Stimulated activated CD4-positive, alpha-beta T cell treated with anti-CD3 and anti-CD28 coated beads, Interleukin-2, amount 100 ng/mL, for 4 hours (primary cell): ENCODE measurements around the gene SKI.
"Not testable (repeated sequence)": the region's sequence is repeated elsewhere in the genome, so short reads cannot be mapped to it uniquely, and the experiment has no call there.

ENCODE experiments used
- DNase-seq: peaks from one replicate; pipeline ENCODE4 v3.0.0-alpha.2; 2020; ENCODE audit warnings: low read depth

SKI gene

DNA sequence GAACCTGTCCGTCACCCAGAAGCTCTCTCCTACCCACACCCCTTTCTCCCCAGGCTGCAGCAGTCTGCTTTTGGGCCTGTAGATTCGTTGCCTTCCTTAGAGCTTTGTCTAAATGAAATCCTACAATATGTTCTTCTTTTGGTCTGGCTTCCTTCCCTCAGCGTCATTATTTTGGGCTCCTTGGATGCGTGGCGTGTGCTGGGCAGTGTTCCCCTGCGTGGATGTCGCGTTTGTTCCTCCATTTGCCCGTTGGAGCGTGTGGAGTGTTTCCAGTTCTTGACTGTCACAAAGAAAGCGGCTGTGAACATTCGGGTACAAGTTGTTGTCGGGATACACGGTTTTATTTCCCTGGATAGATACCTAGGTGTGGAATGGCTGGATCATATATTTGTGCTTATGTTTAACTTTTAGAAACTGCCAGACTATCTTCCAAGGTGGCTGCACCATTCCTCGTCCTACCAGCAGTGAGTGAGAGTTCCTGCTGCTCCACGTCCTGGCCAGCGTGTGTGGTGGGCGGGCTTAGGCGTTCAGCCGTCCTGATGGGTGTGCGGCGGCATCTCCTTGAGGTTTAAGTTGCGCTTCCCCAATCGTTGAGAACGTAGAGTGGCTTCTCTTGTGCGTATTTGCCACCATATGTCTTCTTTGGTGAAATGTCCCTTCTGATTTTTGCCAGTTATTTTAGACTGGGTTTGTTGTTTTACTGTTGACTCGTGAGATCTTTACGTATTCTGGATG, 31.7 kb downstream of the SKI start:
- DNase-seq = no peak

DNA sequence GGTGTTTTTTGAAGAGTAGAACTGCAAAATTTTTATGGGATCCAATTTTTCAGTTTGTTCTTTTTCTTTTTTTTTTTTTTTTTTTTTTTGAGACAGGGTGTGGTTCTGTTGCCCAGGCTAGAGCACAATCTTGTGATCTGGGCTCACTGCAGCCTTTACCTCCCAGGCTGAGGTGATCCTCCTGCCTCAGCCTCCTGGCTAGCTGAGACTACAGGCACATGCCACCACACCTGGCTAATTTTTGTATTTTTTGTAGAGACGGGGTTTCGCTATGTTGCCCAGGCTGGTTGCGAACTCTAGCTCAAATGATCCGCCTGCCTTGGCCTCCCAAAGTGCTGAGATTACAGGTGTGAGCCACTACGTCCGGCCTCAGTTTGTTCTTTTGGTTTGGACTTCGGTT, 32.4 kb downstream of the SKI start:
- not testable (repeated sequence) for DNase-seq

DNA sequence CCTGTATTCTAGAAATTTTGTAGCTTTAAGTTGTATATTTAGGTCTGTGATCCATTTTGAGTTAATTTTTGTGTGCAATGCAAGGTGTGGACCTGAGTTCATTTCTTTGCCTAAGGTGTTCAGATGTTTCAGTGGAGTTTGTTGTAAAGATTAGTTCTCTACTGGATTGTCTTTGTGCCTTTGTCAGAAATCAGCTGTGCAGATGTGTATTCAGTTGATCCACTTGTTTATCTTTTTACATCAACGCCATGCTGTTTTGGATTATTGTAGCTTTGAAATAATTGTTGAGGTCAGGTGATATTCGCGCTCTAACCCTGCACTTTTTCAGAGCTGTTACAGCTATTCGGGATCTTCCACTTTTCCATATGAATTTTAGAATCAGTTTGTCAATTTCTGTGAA, 32.8 kb downstream of the SKI start:
- DNase-seq = no peak

DNA sequence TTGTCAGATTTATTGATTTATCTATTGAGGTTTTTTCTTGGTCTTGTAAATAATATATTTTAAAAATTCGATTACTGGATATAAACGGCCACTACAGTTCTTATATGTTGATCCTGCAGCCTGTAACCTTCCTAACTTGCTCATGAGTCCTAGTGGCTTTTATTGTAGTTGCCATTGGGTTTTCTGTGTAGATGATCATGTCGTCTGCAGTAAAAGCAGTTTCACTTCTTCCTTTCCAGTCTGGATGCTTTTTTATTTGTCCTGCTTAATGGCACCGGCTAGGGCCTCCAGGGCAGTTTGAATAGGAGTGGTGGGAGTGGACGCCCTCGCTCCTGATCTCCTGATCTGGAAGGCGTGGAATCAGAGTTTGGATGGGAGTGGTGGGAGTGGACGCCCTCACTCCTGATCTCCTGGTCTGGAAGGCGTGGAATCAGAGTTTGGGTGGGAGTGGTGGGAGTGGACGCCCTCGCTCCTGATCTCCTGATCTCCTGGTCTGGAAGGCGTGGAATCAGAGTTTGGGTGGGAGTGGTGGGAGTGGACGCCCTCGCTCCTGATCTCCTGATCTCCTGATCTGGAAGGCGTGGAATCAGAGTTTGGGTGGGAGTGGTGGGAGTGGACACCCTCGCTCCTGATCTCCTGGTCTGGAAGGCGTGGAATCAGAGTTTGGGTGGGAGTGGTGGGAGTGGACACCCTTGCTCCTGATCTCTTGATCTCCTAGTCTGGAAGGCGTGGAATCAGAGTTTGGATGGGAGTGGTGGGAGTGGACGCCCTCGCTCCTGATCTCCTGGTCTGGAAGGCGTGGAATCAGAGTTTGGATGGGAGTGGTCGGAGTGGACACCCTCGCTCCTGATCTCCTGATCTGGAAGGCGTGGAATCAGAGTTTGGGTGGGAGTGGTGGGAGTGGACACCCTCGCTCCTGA, 33.6 kb downstream of the SKI start:
- not testable (repeated sequence) for DNase-seq

DNA sequence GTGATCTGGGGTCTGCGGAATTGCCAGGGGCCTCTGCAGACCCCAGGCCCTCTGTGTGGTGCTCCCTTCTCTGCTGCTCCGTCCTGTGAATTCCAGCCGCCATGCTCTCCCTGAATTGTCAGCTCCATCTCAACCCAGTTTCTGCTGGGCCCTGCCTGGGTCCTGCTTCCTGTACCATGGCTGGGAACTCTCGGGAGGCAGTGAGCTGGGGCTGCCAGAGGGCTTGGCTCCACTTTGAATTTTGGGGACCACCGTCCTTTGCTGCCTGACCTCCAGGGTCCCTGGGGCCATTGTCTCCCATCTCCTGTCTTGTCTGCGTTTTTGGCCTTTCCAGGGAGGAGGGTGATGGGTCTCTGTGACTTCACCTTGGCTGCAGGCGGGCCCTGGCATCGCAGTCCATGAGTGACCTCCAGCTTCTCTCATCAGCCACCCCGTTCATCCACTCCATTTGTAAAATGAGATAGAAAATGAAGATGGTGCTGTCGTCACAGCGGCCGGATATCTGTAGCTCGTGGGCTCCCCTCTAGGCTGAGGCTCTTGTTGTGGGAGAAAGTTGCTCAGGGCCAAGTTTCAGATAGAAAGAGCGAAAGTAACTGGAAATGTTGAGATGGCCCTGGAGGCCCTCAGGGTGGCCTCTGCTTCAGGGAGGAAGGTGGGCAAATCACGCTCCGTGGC, 38.3 kb downstream of the SKI start:
- DNase-seq = no peak

DNA sequence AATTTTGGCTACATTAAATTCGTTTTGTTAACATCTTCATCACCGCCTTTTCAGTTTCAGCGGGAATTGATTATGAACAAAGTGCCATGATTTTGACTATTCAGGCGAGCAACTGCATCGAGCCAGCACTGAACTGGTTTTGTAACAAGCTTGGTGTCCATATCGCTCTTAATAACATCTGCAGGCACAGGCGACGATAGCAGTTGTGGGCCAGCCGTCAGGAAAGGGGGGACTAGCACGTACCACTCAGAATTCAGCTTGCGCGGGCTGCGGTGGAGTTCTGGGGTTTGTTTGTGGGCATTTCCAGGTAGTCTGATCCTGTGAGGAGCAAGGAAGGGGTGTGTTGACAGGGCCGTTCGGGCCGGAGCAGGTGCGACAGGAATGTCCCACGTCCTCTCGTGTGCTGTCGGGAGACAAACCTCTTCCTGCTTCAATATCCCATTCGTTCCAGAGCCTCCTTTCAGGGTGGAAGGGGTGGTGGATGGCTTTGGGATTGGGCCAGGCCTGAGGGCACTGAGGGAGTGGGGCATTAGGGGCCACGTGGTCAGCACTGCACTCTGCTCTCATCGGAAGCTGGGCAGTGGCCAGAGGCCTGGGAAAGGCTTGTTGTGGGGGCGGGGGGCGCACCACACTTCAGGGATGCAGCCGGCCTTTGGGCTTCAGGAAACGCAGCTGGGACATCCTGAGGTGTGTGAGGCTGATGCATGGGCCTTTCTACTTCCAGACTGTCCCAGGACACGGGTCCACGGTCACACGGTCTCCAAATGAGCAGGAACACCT, 39.1 kb downstream of the SKI start:
- no peak for DNase-seq

DNA sequence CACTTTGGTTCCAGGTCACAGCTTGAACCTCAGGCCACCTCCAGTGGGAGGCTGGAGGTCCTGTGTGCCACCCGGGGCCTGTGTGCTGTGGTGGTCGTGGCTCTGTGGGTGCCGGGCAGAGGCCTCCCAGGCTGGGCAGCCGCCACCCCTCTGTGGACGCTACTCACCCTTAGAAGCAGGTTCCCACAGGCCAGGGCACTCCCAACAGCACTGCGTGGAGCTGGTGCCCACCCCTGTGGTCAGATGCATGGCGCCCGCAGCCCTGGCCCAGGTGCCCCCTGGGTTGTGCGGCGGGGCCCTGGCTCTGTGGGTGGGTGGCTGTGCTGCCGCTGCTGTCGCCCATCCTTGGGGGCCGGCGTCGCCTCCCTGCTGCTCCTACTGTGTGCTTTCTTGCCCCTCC, 39.7 kb downstream of the SKI start:
- no peak for DNase-seq

DNA sequence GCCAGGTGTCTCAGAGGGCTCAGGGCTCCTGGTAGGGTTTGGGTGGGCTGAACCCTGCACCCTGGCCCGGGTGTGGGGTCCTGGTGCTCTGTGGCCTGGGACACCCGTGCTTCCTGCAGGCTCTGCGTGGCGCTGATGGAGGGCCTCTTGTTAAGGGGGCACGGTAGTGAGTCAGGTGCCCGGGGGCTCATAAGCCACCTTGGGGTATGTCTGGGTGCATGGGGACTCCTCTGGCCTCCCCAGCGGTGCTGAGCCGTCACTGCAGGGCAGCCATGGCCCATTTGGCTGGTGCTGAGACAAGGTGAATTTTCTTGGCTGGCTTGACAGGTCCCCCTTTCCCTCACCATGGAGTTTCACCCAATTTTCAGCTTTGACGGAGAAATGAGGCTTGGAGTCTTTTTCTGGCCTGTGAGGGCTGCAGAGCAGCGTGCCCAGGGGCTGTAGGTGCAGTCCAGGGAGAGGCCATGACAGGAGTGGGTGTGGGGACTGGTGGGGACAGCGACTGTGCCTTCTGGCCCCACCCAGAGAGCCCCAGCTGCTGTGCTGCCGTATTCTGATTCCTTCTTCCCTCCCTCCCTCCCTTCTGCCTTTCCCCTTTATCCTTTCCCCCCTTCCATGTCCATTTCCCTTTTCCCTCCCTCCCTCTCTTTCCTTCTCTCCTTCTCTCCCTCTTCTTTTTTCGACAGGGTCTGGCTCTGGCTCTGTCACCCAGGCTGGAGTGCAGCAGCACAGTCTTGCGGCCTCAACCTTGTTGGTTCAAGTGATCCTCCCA, 40.4 kb downstream of the SKI start:
- DNase-seq = no peak

DNA sequence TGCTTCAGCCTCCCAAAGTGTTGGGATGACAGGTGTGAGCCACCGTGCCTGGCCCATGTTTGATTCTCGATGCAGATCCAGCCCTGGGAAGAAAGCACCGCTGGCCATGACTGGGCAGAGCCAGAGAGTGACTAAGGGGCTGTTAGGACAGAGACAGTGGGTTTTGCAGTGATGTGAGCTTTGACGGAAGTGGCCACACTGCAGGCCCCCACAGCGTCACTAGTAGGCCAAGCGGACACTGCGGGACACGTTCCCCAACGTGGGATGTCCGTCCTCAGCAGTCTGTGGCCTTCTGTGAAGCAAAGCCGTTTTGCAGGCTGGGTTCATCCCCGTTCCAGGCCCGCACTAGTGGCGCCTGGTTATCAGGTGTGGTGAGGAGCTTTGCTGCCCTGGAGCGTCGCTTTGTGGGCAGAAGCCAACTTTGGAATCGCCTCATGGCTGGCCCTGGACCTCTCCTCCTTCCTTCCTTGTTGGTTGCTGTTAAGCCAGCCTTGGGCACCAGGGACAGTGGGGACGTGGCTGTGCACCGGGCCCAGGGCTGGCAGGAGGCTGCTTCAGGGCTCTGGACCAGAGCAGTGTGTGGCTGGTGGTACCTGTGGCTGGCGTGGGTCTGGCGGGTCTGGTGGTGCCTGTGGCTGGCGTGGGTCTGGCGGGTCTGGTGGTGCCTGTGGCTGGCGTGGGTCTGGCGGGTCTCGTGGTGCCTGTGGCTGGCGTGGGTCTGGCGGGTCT, 41.2 kb downstream of the SKI start:
- no peak for DNase-seq

DNA sequence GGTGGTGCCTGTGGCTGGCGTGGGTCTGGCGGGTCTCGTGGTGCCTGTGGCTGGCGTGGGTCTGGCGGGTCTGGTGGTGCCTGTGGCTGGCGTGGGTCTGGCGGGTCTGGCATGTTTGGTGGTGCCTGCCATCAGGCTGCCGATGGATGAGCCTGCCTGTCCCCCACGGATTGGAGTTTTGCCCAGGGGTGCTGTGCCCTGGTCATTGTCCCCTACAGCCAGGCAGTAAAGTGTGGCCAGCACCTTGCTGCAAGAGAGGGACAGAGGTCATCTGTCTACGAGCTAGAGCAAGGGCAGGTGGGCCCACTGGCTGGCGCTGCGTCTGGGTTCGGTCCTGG, 41.8 kb downstream of the SKI start:
- no peak for DNase-seq

DNA sequence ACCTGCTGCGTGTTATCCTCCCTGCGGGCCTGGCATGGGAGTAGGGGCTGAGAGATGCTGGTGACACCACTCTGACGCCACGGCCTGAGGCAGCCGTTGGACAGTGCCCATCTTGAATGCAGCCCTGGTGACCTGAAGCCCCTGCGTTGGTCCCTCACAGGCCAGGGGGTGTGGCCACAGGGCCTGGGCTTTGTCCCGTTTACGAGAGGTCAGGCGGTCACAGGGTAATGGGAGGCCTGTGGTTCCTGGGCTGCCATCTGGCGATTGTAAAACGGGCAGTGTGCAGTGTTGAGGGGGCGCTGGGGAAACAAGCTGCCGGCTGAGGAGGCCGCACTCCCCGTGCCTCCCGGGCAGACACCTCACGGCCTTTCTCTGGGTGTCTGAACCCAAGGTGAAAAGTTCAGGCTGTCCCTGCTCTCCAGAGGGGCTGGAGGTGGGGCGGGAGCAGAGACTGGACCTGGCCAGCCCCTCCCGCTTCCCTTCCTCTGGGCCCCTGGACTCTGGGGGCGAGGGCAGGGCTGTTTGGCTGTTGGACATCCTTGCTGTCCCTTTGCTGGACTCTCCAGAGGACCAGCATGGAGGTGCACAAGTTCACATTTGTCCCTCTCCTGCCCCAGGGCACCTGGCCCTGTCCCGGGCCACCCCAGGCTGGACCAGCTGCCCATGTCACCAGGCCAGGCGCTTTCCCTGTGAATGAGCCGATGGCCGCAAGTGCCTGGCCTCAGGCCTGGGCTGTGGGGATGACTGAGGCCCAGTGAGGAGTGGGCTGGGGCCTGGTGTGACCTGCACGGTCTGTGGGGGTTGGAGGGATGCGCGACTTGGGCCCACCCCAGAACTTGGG, 42.4 kb downstream of the SKI start:
- DNase-seq = no peak

DNA sequence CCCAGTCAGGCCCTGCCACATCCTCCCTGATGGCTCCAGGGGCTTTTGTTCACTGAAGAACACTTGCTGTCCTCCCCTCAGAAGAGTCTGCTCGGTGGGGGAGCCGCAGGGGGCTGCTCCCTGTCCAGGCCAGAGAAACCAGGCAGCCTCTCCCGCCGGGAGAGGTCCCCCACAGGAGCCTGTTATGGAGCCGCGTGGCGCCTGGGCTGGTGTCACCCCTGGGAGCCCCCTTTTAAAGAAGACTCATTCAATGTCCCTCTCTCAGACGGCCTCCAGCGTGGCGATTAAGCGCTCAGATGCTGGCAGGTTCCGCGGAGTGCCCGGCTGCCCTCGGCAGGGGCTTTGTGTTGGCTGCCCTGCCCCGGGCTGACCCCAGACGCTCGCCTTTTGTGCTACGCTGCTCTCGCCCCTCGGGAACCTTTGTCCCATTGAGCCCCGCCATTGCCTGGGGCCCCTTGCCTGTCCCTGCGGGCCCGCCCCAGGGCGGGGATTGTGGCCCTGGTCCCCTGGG, 43.1 kb downstream of the SKI start:
- no peak for DNase-seq

DNA sequence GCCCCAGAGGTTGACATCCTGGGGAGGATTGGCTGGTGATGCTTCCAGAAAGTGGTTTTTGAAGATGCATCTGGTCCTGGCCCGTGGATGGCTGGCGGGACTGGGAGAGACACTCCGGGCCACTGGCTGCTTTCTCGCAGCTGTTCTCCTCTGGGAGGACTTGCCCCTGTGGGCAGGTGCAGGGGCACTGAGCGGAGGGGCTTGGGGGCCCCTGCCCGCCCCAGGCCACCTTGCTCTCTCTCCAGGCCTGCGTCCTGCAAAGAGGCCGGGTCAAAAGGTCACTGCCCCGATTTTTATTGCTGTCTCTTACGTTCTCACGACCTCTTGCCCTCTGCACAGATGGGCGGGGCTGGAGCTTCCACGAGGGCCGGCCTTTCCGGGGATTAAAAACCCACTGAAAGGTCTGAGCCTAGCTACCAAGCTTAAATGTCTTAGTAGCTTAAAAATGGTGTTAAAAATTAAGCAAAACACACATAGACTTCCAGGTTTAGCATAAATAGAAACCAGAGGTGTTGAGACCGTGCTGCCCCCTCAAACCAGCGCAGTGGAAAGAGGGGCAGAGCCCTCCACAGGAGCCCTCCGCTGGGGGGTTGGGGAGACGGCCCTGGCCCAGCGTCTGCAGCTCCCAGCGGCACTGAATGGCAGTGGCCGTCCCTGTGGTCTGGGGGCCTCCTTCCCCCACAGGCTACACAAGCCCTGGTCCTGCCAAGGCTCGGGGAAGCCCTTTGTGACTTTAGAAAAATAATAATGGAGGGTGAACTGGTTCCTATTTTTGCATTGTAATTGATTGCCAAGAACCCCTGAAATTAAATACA, 43.9 kb downstream of the SKI start:
- no peak for DNase-seq

DNA sequence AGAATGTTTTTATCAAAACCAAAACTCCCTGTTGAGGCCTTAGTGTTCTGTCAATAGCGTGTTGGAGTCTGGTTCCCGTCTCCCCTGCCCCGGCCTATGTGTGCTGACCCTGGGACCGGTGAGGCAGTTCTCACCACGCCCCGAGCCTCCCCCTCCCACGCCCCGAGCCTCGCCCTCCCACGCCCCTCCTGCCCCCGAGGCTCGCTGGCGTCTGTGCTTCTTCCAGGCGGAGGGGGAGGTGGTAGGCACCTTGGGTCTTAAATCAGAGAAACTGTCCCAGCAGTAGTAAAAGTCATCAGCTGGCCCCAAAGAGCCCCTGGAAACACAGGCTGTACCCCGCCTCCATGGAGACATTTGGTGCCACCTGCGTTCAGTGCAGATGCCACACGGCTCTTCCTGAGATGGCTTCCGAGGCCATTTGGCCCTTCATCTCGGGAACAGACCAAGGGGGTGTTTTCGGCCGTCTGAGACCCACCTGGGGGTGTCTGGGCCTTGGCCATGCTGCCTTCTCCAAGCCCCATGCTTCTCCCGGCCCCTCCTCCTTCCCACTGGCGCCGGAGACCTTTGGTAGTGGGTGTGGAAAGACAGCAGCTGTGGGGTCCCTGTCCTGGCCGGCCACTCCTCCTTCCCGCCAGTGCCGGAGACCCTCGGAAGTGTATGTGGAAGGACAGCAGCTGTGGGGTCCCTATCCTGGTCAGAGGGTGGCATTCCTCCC, 44.7 kb downstream of the SKI start:
- no peak for DNase-seq

DNA sequence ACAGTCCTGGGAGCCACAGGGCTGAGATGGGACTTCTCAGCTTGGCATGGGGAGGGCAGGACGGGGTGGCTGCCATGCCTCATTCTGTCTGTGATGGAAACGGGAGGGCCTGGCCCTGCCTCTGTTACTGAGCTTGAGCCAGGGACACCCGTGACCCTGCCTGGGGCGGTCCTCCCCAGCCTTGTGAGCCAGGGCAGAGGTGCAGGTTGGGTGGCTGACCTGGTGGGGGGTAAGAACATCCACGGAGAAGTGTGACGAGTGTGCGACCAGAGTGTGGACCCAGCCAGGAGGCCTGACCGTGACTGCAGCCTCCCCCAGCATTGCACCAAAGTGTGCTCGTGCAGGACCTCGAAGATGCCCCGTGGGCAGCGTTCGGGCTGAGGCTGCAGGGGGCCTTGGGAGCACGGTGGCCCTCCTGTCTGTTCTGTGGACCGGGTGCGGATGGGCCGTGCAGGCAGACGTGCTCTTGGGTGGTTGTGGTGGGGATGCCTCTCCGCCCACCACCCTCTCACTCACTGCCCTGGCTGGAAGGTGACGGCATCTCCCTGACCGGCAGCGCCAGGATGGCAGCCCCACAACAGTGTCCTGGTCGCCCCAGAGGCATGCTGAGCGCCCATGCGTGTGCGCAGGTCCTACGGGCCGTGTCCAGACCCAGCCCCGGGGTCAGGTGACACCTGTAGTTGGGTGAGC, 45.4 kb downstream of the SKI start:
- no peak for DNase-seq

DNA sequence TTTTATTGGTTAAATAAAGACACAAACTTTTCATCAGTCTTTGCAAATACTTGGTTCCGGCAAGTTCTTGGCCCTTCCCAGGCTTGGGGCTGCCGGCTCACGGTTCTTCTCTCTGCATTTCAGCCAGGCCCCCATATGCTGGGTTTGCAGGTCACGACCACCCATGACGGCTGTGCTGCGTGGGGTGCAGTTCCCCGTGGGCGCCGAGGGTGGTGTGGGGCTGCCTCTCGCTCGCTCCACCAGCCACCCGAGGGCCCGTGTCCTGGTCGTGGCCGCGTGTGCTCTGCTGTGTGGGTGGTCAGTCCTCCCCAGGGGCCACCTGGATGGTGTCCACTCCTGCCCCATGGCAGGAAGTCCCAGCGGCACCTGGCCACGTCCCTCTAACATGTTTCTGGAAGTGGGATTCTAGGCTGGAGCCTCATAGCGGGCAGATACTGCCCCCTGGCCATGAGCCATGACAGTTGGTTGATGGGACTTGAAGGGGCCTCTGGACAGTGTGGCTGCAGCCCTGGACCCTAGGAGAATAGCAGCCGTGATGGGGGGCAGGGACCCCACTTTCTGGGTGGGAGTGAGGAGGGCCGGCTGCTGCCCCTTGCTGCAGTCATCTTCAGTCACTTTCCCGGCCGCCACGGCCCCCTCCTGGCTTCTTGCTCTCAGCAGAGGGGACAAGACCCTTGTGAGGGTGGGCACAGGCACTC, 46.3 kb downstream of the SKI start:
- no peak for DNase-seq
